Tibial nerve (tissue), 3 donors: ENCODE results near the gene RASGRF1.

Experiments
- POLR2A ChIP-seq, 2 donors: fragments of 450-650 bp; IDR thresholded peaks; one replicate each; pipeline ENCODE4 v1.6.1; 2017; ENCODE audit warnings: antibody characterized with exemption in 2 of 2, mild to moderate bottlenecking in 2 of 2, moderate library complexity in 2 of 2
- TF ChIP-seq, protein P1 (sequence below), 5 experiments: fragments of 200-600 bp in 3 of 5; fragments of 450-650 bp in 2 of 5; sonication (generic) in 3 of 5; IDR thresholded peaks; one replicate each; pipeline ENCODE4 v1.5.1; 2016 to 2019; ENCODE audit warnings: antibody characterized with exemption in 5 of 5, mild to moderate bottlenecking in 3 of 5, moderate library complexity in 2 of 5

- TF ChIP-seq POLR2A (IDR thresholded peaks at IDR 0.05) = no peak
- TF ChIP-seq, protein P1, sequence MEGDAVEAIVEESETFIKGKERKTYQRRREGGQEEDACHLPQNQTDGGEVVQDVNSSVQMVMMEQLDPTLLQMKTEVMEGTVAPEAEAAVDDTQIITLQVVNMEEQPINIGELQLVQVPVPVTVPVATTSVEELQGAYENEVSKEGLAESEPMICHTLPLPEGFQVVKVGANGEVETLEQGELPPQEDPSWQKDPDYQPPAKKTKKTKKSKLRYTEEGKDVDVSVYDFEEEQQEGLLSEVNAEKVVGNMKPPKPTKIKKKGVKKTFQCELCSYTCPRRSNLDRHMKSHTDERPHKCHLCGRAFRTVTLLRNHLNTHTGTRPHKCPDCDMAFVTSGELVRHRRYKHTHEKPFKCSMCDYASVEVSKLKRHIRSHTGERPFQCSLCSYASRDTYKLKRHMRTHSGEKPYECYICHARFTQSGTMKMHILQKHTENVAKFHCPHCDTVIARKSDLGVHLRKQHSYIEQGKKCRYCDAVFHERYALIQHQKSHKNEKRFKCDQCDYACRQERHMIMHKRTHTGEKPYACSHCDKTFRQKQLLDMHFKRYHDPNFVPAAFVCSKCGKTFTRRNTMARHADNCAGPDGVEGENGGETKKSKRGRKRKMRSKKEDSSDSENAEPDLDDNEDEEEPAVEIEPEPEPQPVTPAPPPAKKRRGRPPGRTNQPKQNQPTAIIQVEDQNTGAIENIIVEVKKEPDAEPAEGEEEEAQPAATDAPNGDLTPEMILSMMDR (IDR thresholded peaks at IDR 0.05) = no peak
Measured at GRCh38 chr15:79129235-79129634, 38.7 kb upstream of the RASGRF1 start.
